Measurements from ENCODE around the gene TPI1. TPM values are rescaled to one million over a fixed set of nuclear protein-coding genes. Genes with fewer than 3 reads are reported as not detected.

TPI1 gene
- total RNA-seq, 1 experiment from 2014 or later: 1,259 TPM

DNA sequence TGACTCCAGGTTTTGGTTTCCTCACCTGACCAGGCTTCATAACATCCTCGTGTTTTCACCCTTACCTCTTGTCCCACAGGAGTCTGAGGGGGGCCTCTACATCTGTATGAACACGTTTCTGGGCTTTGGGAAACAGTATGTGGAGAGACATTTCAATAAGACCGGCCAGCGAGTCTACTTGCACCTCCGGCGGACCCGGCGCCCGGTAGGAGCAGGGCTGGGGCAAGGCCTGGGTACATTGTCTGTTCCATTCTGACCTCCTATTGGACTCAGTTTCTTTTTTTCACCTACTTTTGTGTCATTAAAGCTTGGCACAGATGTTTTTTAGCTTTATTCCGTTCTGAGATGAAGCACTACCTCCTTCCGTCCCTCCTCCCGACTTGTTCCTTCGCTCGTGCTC is 12.0 kb upstream of the TPI1 start:
- H3K9me2 ChIP-seq (replicated peaks; ENCODE audit: low read length): no peaks in the 10 kb centered on the region
- no peaks in the 10 kb centered on the region for H4K20me1 ChIP-seq (ENCODE audit: low read length)
- intact Hi-C loops (cut with micrococcal nuclease): no loop called here
- ChIA-PET CTCF (no interaction called here), POLR2A (ENCODE audit: unreplicated experiment) (no interaction called here)
- H3K9me3 ChIP-seq (ENCODE audit: low read length): no peaks in the 10 kb centered on the region
- H3F3A ChIP-seq (ENCODE audit: low read length, unreplicated experiment): no peaks in the 10 kb centered on the region
- ATAC-seq: no peak
- TF ChIP-seq EZH2 (IDR thresholded peaks at IDR 0.05; ENCODE audit: low read length, unreplicated experiment) (no peak), EZH2phosphoT487 (IDR thresholded peaks at IDR 0.05; ENCODE audit: borderline replicate concordance, low read length) (no peak)
- TF ChIP-seq, protein P1, sequence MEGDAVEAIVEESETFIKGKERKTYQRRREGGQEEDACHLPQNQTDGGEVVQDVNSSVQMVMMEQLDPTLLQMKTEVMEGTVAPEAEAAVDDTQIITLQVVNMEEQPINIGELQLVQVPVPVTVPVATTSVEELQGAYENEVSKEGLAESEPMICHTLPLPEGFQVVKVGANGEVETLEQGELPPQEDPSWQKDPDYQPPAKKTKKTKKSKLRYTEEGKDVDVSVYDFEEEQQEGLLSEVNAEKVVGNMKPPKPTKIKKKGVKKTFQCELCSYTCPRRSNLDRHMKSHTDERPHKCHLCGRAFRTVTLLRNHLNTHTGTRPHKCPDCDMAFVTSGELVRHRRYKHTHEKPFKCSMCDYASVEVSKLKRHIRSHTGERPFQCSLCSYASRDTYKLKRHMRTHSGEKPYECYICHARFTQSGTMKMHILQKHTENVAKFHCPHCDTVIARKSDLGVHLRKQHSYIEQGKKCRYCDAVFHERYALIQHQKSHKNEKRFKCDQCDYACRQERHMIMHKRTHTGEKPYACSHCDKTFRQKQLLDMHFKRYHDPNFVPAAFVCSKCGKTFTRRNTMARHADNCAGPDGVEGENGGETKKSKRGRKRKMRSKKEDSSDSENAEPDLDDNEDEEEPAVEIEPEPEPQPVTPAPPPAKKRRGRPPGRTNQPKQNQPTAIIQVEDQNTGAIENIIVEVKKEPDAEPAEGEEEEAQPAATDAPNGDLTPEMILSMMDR (conservative IDR thresholded peaks at IDR 0.05; ENCODE audit: low read depth, low read length): no peak
- H2AFZ ChIP-seq (ENCODE audit: low read length): no peak overlapping the region
- H3K9ac ChIP-seq (ENCODE audit: low read length): no peak overlapping the region
- no peak for DNase-seq
- H3K36me3 ChIP-seq (ENCODE audit: low read depth, low read length): peaks cover 28% of the 10 kb centered on the region
- no peaks in the 10 kb centered on the region for H3K27me3 ChIP-seq (ENCODE audit: low read length)
- H3K4me1 ChIP-seq (ENCODE audit: insufficient read depth, low read length): peaks cover 12% of the 10 kb centered on the region
- no peak overlapping the region for H3K27ac ChIP-seq (ENCODE audit: low read length)
- no TSS peak for BruUV-seq (replicated peaks)
- no peak overlapping the region for H3K4me2 ChIP-seq (ENCODE audit: low read length)
- no peak overlapping the region for H3K4me3 ChIP-seq (ENCODE audit: low read length)
- H3K79me2 ChIP-seq (ENCODE audit: low read length): peaks cover 38% of the 10 kb centered on the region

DNA sequence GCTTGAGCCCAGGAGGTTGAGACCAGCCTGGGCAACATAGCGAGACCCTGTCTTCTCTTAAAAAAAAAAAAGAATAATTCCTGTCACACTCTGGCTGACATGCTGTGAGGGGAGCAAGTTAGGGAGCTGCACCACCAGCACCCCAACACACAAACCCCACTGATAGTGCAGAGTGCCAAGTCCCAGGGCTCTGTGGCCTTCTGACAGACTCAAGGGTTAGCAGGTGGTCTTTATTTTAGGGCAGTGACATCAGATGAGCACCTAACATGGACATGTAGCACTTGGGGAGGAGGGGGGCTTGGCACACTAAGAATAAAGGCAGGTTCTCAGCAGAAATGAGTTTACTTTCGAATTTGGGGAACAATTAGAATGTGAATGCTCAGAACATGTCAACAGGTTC is 8.5 kb upstream of the TPI1 start:
- Histone ChIP-seq H3K27ac (ENCODE audit: low read length) (no peak overlapping the region), H3K36me3 (ENCODE audit: low read depth, low read length) (peaks cover 38% of the 10 kb centered on the region), H3K27me3 (ENCODE audit: low read length) (no peaks in the 10 kb centered on the region), H3K9ac (ENCODE audit: low read length) (no peak overlapping the region), H3K9me2 (replicated peaks; ENCODE audit: low read length) (no peaks in the 10 kb centered on the region), H3K79me2 (ENCODE audit: low read length) (peaks cover 20% of the 10 kb centered on the region), H3K4me1 (ENCODE audit: insufficient read depth, low read length) (peaks cover 4% of the 10 kb centered on the region), H4K20me1 (ENCODE audit: low read length) (no peaks in the 10 kb centered on the region), H3K9me3 (ENCODE audit: low read length) (no peaks in the 10 kb centered on the region), H3K4me3 (ENCODE audit: low read length) (no peak overlapping the region), H3K4me2 (ENCODE audit: low read length) (no peak overlapping the region), H2AFZ (ENCODE audit: low read length) (no peak overlapping the region), H3F3A (ENCODE audit: low read length, unreplicated experiment) (no peaks in the 10 kb centered on the region)
- ChIA-PET POLR2A (ENCODE audit: unreplicated experiment) (interaction anchor here (0.6 kb wide), 2 partner anchors 8 to 46 kb away, joined by 3 to 4 read pairs; partner anchors contain the start of gene LRRC23), CTCF (no interaction called here)
- BruUV-seq (replicated peaks): no TSS peak
- intact Hi-C loops (cut with micrococcal nuclease): no loop called here
- no peak for DNase-seq
- TF ChIP-seq EZH2phosphoT487 (IDR thresholded peaks at IDR 0.05; ENCODE audit: borderline replicate concordance, low read length): no peak
- TF ChIP-seq, protein P1 (conservative IDR thresholded peaks at IDR 0.05; ENCODE audit: low read depth, low read length): no peak
- TF ChIP-seq EZH2 (IDR thresholded peaks at IDR 0.05; ENCODE audit: low read length, unreplicated experiment): no peak
- ATAC-seq: no peak

DNA sequence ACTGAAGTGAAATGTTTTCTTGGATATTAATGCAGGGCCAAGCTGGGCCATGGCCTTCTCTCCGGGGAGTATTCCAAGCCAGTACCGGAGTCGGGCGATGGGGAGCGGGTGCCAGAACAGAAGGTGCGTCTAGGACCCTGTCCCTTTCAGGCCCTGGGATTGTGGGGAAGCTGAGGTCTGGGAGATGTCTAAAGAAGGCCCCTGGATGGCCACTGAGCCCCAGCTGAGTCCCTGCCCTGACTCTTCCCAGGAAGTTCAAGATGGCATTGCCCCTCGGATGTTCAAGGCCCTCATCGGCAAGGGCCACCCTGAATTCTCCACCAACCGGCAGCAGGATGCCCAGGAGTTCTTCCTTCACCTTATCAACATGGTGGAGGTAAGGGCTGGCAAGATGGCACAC is 7.2 kb upstream of the TPI1 start:
- H3K79me2 ChIP-seq (ENCODE audit: low read length): peaks cover 6% of the 10 kb centered on the region
- H3F3A ChIP-seq (ENCODE audit: low read length, unreplicated experiment): no peaks in the 10 kb centered on the region
- no peaks in the 10 kb centered on the region for H3K27me3 ChIP-seq (ENCODE audit: low read length)
- no peak overlapping the region for H3K27ac ChIP-seq (ENCODE audit: low read length)
- no TSS peak for BruUV-seq (replicated peaks)
- peaks cover 34% of the 10 kb centered on the region for H3K36me3 ChIP-seq (ENCODE audit: low read depth, low read length)
- H3K9ac ChIP-seq (ENCODE audit: low read length): no peak overlapping the region
- TF ChIP-seq EZH2 (IDR thresholded peaks at IDR 0.05; ENCODE audit: low read length, unreplicated experiment): no peak
- no peak for TF ChIP-seq EZH2phosphoT487 (IDR thresholded peaks at IDR 0.05; ENCODE audit: borderline replicate concordance, low read length)
- TF ChIP-seq, protein P1 (conservative IDR thresholded peaks at IDR 0.05; ENCODE audit: low read depth, low read length): no peak
- no peaks in the 10 kb centered on the region for H4K20me1 ChIP-seq (ENCODE audit: low read length)
- DNase-seq (no peak), ATAC-seq (no peak)
- H3K9me3 ChIP-seq (ENCODE audit: low read length): no peaks in the 10 kb centered on the region
- no peaks in the 10 kb centered on the region for H3K4me1 ChIP-seq (ENCODE audit: insufficient read depth, low read length)
- no peak overlapping the region for H3K4me3 ChIP-seq (ENCODE audit: low read length)
- intact Hi-C loops (cut with micrococcal nuclease): no loop called here
- CTCF ChIA-PET: no interaction called here
- no peak overlapping the region for H3K4me2 ChIP-seq (ENCODE audit: low read length)
- H2AFZ ChIP-seq (ENCODE audit: low read length): no peak overlapping the region
- no peaks in the 10 kb centered on the region for H3K9me2 ChIP-seq (replicated peaks; ENCODE audit: low read length)
- POLR2A ChIA-PET (ENCODE audit: unreplicated experiment): no interaction called here
